Kidney (tissue), 14 donors: ENCODE data around the gene ATG9A. TPM values are rescaled to one million over a fixed set of nuclear protein-coding genes. Genes with fewer than 3 reads are reported as not detected.
A peak's percentile ranks its signal among the peaks of the same experiment; 100 is the strongest.

Source experiments
- DNase-seq, 5 donors: peaks; one replicate each; pipeline ENCODE4 v3.0.0-alpha.2; 2013 to 2020
- FAIRE-seq: peaks from 2 replicates; lab custom pipeline; 2012; peaks lifted over from hg19 to GRCh38; lab: Jason Lieb, UNC
- H3K27ac ChIP-seq, 2 donors: one replicate each; pipeline ENCODE4 v1.7.0; 2013; ENCODE audit warnings: low read depth in 2 of 2, low read length in 2 of 2, inconsistent platforms in 1 of 2
- H3K27me3 ChIP-seq: one replicate; pipeline ENCODE4 v1.7.1; 2013; ENCODE audit warnings: low read length, inconsistent platforms; ENCODE audit not compliant: control insufficient read depth, insufficient read depth
- H3K36me3 ChIP-seq, 3 donors: one replicate each; pipeline versions ENCODE4 v1.7.0 to v1.7.1; 2013; ENCODE audit warnings: low read length in 3 of 3, control low read depth in 1 of 3, inconsistent platforms in 1 of 3; ENCODE audit not compliant: insufficient read depth in 3 of 3, control insufficient read depth in 2 of 3
- H3K4me1 ChIP-seq, 3 donors: one replicate each; pipeline versions ENCODE4 v1.7.0 to v1.7.1; 2013; ENCODE audit warnings: low read length in 3 of 3, inconsistent platforms in 1 of 3, low read depth in 1 of 3; ENCODE audit not compliant: control insufficient read depth in 2 of 3, insufficient read depth in 2 of 3
- H3K4me3 ChIP-seq, 3 donors: one replicate each; pipeline versions ENCODE4 v1.7.0 to v1.8.1; 2013; ENCODE audit warnings: low read length in 3 of 3, control low read depth in 1 of 3, inconsistent platforms in 1 of 3
- H3K9ac ChIP-seq, 3 donors: one replicate each; pipeline versions ENCODE4 v1.7.0 to v1.7.1; 2013; ENCODE audit warnings: low read length in 3 of 3, control low read depth in 1 of 3, inconsistent platforms in 1 of 3
- H3K9me3 ChIP-seq, 3 donors: one replicate each; pipeline versions ENCODE4 v1.7.0 to v1.7.1; 2013; ENCODE audit warnings: low read length in 3 of 3, control low read depth in 1 of 3, inconsistent platforms in 1 of 3; ENCODE audit not compliant: control insufficient read depth in 2 of 3, insufficient read depth in 1 of 3
- CTCF ChIP-seq: IDR thresholded peaks from 3 replicates; pipeline ENCODE4 v1.5.1; 2012; ENCODE audit warnings: mild to moderate bottlenecking, moderate library complexity, borderline replicate concordance; ENCODE audit not compliant: insufficient read depth; ENCODE audit errors: extremely low read depth
- intact Hi-C: fragments of 100-400 bp; cut with DNase I; formaldehyde crosslinking; loops from one replicate; pipeline ENCODE4 v1.11.1; 2022
- polyA plus RNA-seq: library from polyadenylated mRNA; stranded (reverse); fragments of 350-450 nt; fragmentation: Illumina TruSeq; extraction: RNeasy Lipid Tissue Mini Kit (QIAGEN cat#74804); gene quantifications from one replicate; pipeline ENCODE4 v1.2.3, GENCODE V29; 2014; ENCODE audit warnings: low read depth, low replicate concordance; ENCODE audit not compliant: insufficient read depth
- total RNA-seq: library from RNA; stranded (reverse); fragmentation: NEBNext Ultra II Directional; extraction: Animal tissue kit (Norgen Biotek cat#: 25700); gene quantifications from one replicate; pipeline ENCODE4 v1.2.1, GENCODE V29; 2021
- donor health status: control.
- donor health status: control.
- donor health status: control.
- donor health status: control.
- donor health status: control.
- donor health status: DM: yes; HTN: yes; CAD: no.
- donor health status: Normal renal cell carcinoma (clear cell type).

Gene ATG9A
- total and polyA plus RNA-seq, 2 donors from 2014 or later = 24.0 to 41.5 TPM

- no peak for TF ChIP-seq CTCF
- Histone ChIP-seq H3K27ac (no peak overlapping the region), H3K36me3 (peaks cover 9 to 64% (median 38%) of the 10 kb centered on the region in 3 donors), H3K27me3 (no peaks in the 10 kb centered on the region), H3K4me3 (no peak overlapping the region), H3K9ac (no peak overlapping the region), H3K9me3 (no peaks in the 10 kb centered on the region), H3K4me1 (peaks cover 0 to 16% (median 6%) of the 10 kb centered on the region in 3 donors)
- intact Hi-C loops = no loop called here
- DNase-seq (peak in 1 of 5 donors; percentile 68), FAIRE-seq (no peak)
Measured at GRCh38 chr2:219220652-219221402, 8.6 kb downstream of the ATG9A start.

- intact Hi-C loops = no loop called here
- DNase-seq (peak in 1 of 5 donors; percentile 72), FAIRE-seq (no peak)
- Histone ChIP-seq H3K4me3 (no peak overlapping the region), H3K27ac (no peak overlapping the region), H3K4me1 (peaks cover 0 to 16% (median 6%) of the 10 kb centered on the region in 3 donors), H3K9me3 (no peaks in the 10 kb centered on the region), H3K27me3 (no peaks in the 10 kb centered on the region), H3K9ac (peak overlapping the region in 1 of 3 donors; percentile 71), H3K36me3 (peaks cover 6 to 55% (median 33%) of the 10 kb centered on the region in 3 donors)
- TF ChIP-seq CTCF = no peak
Measured at GRCh38 chr2:219219784-219220532, 9.5 kb downstream of the ATG9A start.

- peak; percentile 2 for TF ChIP-seq CTCF
- intact Hi-C loops = no loop called here
- Histone ChIP-seq H3K27me3 (no peaks in the 10 kb centered on the region), H3K9ac (peak within 1 kb of the TSS; percentile 22 to 71 (median 43)), H3K9me3 (no peaks in the 10 kb centered on the region), H3K36me3 (peaks cover 6 to 52% (median 27%) of the 10 kb centered on the region in 3 donors), H3K27ac (peak within 1 kb of the TSS; percentile 85 to 88), H3K4me1 (peaks cover 0 to 16% (median 6%) of the 10 kb centered on the region in 3 donors), H3K4me3 (peak within 1 kb of the TSS; percentile 50 to 64 (median 55))
- peak; percentile 66 for FAIRE-seq
- peak; percentile 96 to 99 (median 97) for DNase-seq
Measured at GRCh38 chr2:219218732-219219701, 10.4 kb downstream of the ATG9A start, which contains the start of gene ABCB6. Gene ABCB6, minus strand, starts transcription at chr2:219218958. Its CDS starts 285 bp downstream, at chr2:219218673.
